Neural cell (in vitro differentiated cells): ENCODE results near the gene OR52N2. TPM values are rescaled to one million over a fixed set of nuclear protein-coding genes. Genes with fewer than 3 reads are reported as not detected.

ENCODE experiments used
- H2AFZ ChIP-seq: fragments of 200-600, 300-800 bp; sonication (generic), shearing (Covaris generic); 2 replicates; pipeline ENCODE4 v1.6.0; 2014; ENCODE audit warnings: low read depth, mild to moderate bottlenecking, antibody characterized with exemption, low read length, moderate library complexity
- H3F3A ChIP-seq: fragments of 200-600 bp; shearing (Covaris generic); 2 replicates; pipeline ENCODE4 v1.6.1; 2016; ENCODE audit warnings: mild to moderate bottlenecking, moderate library complexity, mixed read lengths, antibody characterized with exemption, low read length; ENCODE audit not compliant: insufficient read depth, poor library complexity, severe bottlenecking
- H3K27ac ChIP-seq: fragments of 200-600, 300-800 bp; sonication (generic), shearing (Covaris generic); 2 replicates; pipeline ENCODE4 v1.5.1; 2014; ENCODE audit warnings: mild to moderate bottlenecking, low read length, moderate library complexity
- H3K27me3 ChIP-seq: fragments of 300-800, 200-600 bp; sonication (generic), shearing (Covaris generic); 2 replicates; pipeline ENCODE4 v1.6.0; 2014; ENCODE audit warnings: mild to moderate bottlenecking, low read depth, low read length, moderate library complexity; ENCODE audit not compliant: insufficient read depth
- H3K36me3 ChIP-seq: fragments of 300-800, 200-600 bp; sonication (generic), shearing (Covaris generic); 2 replicates; pipeline ENCODE4 v1.5.1; 2014; ENCODE audit warnings: mild to moderate bottlenecking, antibody characterized with exemption, low read length, moderate library complexity; ENCODE audit not compliant: insufficient read depth
- H3K4me2 ChIP-seq: fragments of 300-800, 200-600 bp; sonication (generic), shearing (Covaris generic); 2 replicates; pipeline ENCODE4 v1.6.0; 2014; ENCODE audit warnings: mild to moderate bottlenecking, low read length
- H3K4me3 ChIP-seq: fragments of 300-800, 200-600 bp; sonication (generic), shearing (Covaris generic); 2 replicates; pipeline ENCODE4 v1.5.1; 2014; ENCODE audit warnings: mild to moderate bottlenecking, low read length, moderate library complexity
- H3K79me2 ChIP-seq: fragments of 200-600 bp; shearing (Covaris generic); replicated peaks from 2 replicates; pipeline ENCODE4 v1.6.0; 2014; ENCODE audit warnings: mild to moderate bottlenecking, low read length, moderate library complexity; ENCODE audit not compliant: insufficient read depth
- H3K9ac ChIP-seq: fragments of 300-800, 200-600 bp; sonication (generic), shearing (Covaris generic); 2 replicates; pipeline ENCODE4 v1.6.1; 2016; ENCODE audit warnings: mild to moderate bottlenecking, low read length, mixed read lengths
- H3K9me2 ChIP-seq: fragments of 200-600 bp; shearing (Covaris generic); 2 replicates; pipeline ENCODE4 v1.6.1; 2016; ENCODE audit warnings: mild to moderate bottlenecking, low read length, mixed read lengths; ENCODE audit not compliant: insufficient read depth
- H3K9me3 ChIP-seq: fragments of 200-600, 300-800 bp; sonication (generic), shearing (Covaris generic); 2 replicates; pipeline ENCODE4 v1.6.1; 2016; ENCODE audit warnings: mild to moderate bottlenecking, mixed run types, low read length, moderate library complexity, mixed read lengths
- H4K20me1 ChIP-seq: fragments of 200-600 bp; shearing (Covaris generic); 2 replicates; pipeline ENCODE4 v1.6.1; 2016; ENCODE audit warnings: mild to moderate bottlenecking, mixed run types; ENCODE audit not compliant: insufficient read depth
- CTCF ChIP-seq: fragments of 450-650 bp; IDR thresholded peaks from 2 replicates; pipeline ENCODE4 v1.5.1; 2014; ENCODE audit warnings: antibody characterized with exemption, mild to moderate bottlenecking, moderate library complexity; ENCODE audit not compliant: poor library complexity, severe bottlenecking
- EP300 ChIP-seq: fragments of 450-650 bp; conservative IDR thresholded peaks from 2 replicates; pipeline ENCODE4 v1.6.1; 2014; ENCODE audit warnings: antibody characterized with exemption, mild to moderate bottlenecking, moderate library complexity; ENCODE audit not compliant: poor library complexity, severe bottlenecking
- EZH2 ChIP-seq: fragments of 200-600, 300-800 bp; shearing (Covaris generic), sonication (generic); IDR thresholded peaks from 2 replicates; pipeline ENCODE4 v1.6.1; 2014; ENCODE audit warnings: antibody characterized with exemption, low read length, borderline replicate concordance, mild to moderate bottlenecking; ENCODE audit not compliant: insufficient read depth, poor library complexity, severe bottlenecking
- MXI1 ChIP-seq: fragments of 450-650 bp; conservative IDR thresholded peaks from 2 replicates; pipeline ENCODE4 v1.6.1; 2014; ENCODE audit warnings: antibody characterized with exemption, mild to moderate bottlenecking; ENCODE audit not compliant: poor library complexity, severe bottlenecking
- POLR2AphosphoS5 ChIP-seq: IDR thresholded peaks from 2 replicates; pipeline ENCODE4 v1.6.1; 2012
- RAD21 ChIP-seq: fragments of 450-650 bp; conservative IDR thresholded peaks from 2 replicates; pipeline ENCODE4 v1.6.1; 2014; ENCODE audit warnings: antibody characterized with exemption, mild to moderate bottlenecking, moderate library complexity
- SMC3 ChIP-seq: fragments of 450-650 bp; conservative IDR thresholded peaks from 2 replicates; pipeline ENCODE4 v1.6.1; 2014; ENCODE audit warnings: antibody characterized with exemption, mild to moderate bottlenecking, moderate library complexity; ENCODE audit not compliant: poor library complexity
- TAF1 ChIP-seq: IDR thresholded peaks from 2 replicates; pipeline ENCODE4 v1.6.1; 2012; ENCODE audit warnings: low read depth
- polyA plus RNA-seq: library from polyadenylated mRNA; depleted of rRNA; stranded (reverse); fragments of >200 nt; gene quantifications from 2 replicates; pipeline ENCODE4 v1.2.3, GENCODE V29; 2014
- TF ChIP-seq, protein P1 (sequence below): IDR thresholded peaks from 2 replicates; pipeline ENCODE4 v1.6.1; 2012; ENCODE audit warnings: borderline replicate concordance

The OR52N2 gene
- polyA plus RNA-seq, 1 donor from 2014 or later: not detected

DNA sequence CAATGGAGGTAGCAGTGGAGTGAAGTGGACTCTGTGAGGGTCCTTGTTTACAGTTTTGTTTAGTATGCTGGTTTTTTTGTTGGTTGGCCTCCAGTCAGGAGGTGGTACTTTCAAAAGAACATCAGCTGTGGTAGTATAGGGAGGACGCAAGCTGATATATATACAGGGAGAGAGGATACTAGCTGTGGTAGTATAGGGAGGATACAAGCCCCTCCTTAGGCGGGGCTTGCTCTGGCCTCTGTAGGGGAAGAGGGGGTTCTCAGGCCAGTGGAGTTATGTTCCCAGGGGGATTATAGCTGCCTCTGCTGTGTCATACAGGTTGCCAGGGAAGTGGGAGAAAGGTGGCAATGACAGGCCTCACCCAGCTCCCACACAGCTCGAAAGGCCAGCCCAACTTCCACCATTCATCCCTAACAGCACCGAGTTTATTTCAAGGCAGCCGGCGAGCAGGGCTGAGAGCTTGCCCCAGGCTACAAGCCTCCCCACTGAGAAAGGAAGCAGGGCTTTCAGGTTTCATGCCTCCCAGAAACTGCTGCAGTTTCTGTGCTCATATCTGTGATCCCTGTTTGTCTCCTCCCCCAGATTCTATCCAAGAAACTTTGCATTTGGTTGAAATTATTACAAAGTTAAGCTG lies 22.6 kb downstream of the OR52N2 start:
- Histone ChIP-seq H3K27ac (no peak overlapping the region), H3K9me3 (no peaks in the 10 kb centered on the region), H2AFZ (no peak overlapping the region), H3K9ac (no peak overlapping the region), H4K20me1 (no peaks in the 10 kb centered on the region), H3F3A (no peaks in the 10 kb centered on the region), H3K79me2 (no peaks in the 10 kb centered on the region), H3K36me3 (no peaks in the 10 kb centered on the region), H3K4me3 (no peak overlapping the region), H3K4me2 (no peak overlapping the region), H3K9me2 (no peaks in the 10 kb centered on the region), H3K27me3 (no peaks in the 10 kb centered on the region)
- no peak for TF ChIP-seq MXI1
- no peak for TF ChIP-seq TAF1
- TF ChIP-seq, protein P1, sequence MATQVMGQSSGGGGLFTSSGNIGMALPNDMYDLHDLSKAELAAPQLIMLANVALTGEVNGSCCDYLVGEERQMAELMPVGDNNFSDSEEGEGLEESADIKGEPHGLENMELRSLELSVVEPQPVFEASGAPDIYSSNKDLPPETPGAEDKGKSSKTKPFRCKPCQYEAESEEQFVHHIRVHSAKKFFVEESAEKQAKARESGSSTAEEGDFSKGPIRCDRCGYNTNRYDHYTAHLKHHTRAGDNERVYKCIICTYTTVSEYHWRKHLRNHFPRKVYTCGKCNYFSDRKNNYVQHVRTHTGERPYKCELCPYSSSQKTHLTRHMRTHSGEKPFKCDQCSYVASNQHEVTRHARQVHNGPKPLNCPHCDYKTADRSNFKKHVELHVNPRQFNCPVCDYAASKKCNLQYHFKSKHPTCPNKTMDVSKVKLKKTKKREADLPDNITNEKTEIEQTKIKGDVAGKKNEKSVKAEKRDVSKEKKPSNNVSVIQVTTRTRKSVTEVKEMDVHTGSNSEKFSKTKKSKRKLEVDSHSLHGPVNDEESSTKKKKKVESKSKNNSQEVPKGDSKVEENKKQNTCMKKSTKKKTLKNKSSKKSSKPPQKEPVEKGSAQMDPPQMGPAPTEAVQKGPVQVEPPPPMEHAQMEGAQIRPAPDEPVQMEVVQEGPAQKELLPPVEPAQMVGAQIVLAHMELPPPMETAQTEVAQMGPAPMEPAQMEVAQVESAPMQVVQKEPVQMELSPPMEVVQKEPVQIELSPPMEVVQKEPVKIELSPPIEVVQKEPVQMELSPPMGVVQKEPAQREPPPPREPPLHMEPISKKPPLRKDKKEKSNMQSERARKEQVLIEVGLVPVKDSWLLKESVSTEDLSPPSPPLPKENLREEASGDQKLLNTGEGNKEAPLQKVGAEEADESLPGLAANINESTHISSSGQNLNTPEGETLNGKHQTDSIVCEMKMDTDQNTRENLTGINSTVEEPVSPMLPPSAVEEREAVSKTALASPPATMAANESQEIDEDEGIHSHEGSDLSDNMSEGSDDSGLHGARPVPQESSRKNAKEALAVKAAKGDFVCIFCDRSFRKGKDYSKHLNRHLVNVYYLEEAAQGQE: no peak
- no peak for TF ChIP-seq POLR2AphosphoS5
- TF ChIP-seq SMC3: no peak
- no peak for TF ChIP-seq CTCF
- no peak for TF ChIP-seq RAD21
- no peak for TF ChIP-seq EP300
- no peak for TF ChIP-seq EZH2

DNA sequence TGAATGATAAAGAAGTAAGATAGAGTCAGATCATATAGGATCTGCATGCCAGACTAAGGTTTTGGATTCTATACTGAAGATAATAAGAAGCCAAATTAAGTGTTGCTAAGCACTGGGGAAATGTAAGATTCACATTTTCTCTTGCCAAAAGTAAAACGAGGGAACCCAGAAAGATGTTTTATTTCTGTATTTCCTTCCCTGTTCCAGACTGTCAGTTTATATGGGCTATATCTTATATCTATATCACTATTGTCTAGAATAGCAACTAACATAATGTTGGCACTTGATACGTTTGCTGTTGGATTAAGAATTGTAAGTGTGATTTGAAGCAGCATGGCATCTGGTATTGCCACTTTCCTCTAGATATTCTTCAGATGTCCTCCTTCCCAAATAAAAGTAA lies 24.7 kb downstream of the OR52N2 start:
- Histone ChIP-seq H3F3A (no peaks in the 10 kb centered on the region), H3K36me3 (no peaks in the 10 kb centered on the region), H3K9me3 (no peaks in the 10 kb centered on the region), H3K79me2 (no peaks in the 10 kb centered on the region), H3K27me3 (no peaks in the 10 kb centered on the region), H3K9ac (no peak overlapping the region), H4K20me1 (no peaks in the 10 kb centered on the region), H3K27ac (no peak overlapping the region), H2AFZ (no peak overlapping the region), H3K9me2 (no peaks in the 10 kb centered on the region), H3K4me2 (no peak overlapping the region), H3K4me3 (no peak overlapping the region)
- TF ChIP-seq EZH2: no peak
- TF ChIP-seq CTCF: no peak
- no peak for TF ChIP-seq RAD21
- TF ChIP-seq MXI1: no peak
- no peak for TF ChIP-seq POLR2AphosphoS5
- no peak for TF ChIP-seq SMC3
- TF ChIP-seq, protein P1: no peak
- TF ChIP-seq EP300: no peak
- no peak for TF ChIP-seq TAF1
